NCI-H187 treated with DMSO at 0.1 percent for 48 hours (cell line): Measurements from ENCODE around the gene CMSS1.
"Not testable (repeated sequence)": the region's sequence is repeated elsewhere in the genome, so short reads cannot be mapped to it uniquely, and the experiment has no call there.

Source experiments
- DNase-seq: peaks from one replicate; lab custom pipeline; 2025; lab: John Stamatoyannopoulos, UW

The CMSS1 gene

GRCh38 chr3:99818818-99819217 is 1.2 kb downstream of the CMSS1 start:
- DNase-seq = no peak

GRCh38 chr3:99823723-99824711 is 6.4 kb downstream of the CMSS1 start:
- DNase-seq = no peak

- DNase-seq = no peak
Measured at GRCh38 chr3:99825004-99825640, 7.5 kb downstream of the CMSS1 start.

- DNase-seq = no peak
Measured at GRCh38 chr3:99829844-99830243, 12.2 kb downstream of the CMSS1 start.

- no peak for DNase-seq
Measured at GRCh38 chr3:99833617-99834205, 16.0 kb downstream of the CMSS1 start.

- no peak for DNase-seq
Measured at GRCh38 chr3:99834211-99834957, 16.7 kb downstream of the CMSS1 start.

- DNase-seq = no peak
Measured at GRCh38 chr3:99836681-99837080, 19.0 kb downstream of the CMSS1 start.

GRCh38 chr3:99837715-99838114 is 20.1 kb downstream of the CMSS1 start:
- DNase-seq = no peak

- no peak for DNase-seq
Measured at GRCh38 chr3:99838755-99839154, 21.1 kb downstream of the CMSS1 start.

- no peak for DNase-seq
Measured at GRCh38 chr3:99839613-99840012, 22.0 kb downstream of the CMSS1 start.

GRCh38 chr3:99841949-99842348 is 24.3 kb downstream of the CMSS1 start:
- not testable (repeated sequence) for DNase-seq

GRCh38 chr3:99842826-99843589 is 25.3 kb downstream of the CMSS1 start:
- no peak for DNase-seq

GRCh38 chr3:99843590-99844258 is 26.1 kb downstream of the CMSS1 start:
- no peak for DNase-seq

- DNase-seq = no peak
Measured at GRCh38 chr3:99845331-99845730, 27.7 kb downstream of the CMSS1 start.

GRCh38 chr3:99845999-99846398 is 28.3 kb downstream of the CMSS1 start:
- DNase-seq = no peak

- no peak for DNase-seq
Measured at GRCh38 chr3:99846477-99847160, 29.0 kb downstream of the CMSS1 start.

GRCh38 chr3:99848433-99848832 is 30.8 kb downstream of the CMSS1 start:
- no peak for DNase-seq

GRCh38 chr3:99850608-99851007 is 32.9 kb downstream of the CMSS1 start:
- no peak for DNase-seq

GRCh38 chr3:99851955-99852354 is 34.3 kb downstream of the CMSS1 start:
- no peak for DNase-seq

GRCh38 chr3:99852851-99853250 is 35.2 kb downstream of the CMSS1 start:
- DNase-seq = no peak
